Measurements from ENCODE around the gene CSRP3. TPM values are rescaled to one million over a fixed set of nuclear protein-coding genes. Genes with fewer than 3 reads are reported as not detected.

The CSRP3 gene
- total and polyA plus RNA-seq, 12 donors = 0.17 to 2.3 (median 0.32) TPM; not detected in 9

DNA sequence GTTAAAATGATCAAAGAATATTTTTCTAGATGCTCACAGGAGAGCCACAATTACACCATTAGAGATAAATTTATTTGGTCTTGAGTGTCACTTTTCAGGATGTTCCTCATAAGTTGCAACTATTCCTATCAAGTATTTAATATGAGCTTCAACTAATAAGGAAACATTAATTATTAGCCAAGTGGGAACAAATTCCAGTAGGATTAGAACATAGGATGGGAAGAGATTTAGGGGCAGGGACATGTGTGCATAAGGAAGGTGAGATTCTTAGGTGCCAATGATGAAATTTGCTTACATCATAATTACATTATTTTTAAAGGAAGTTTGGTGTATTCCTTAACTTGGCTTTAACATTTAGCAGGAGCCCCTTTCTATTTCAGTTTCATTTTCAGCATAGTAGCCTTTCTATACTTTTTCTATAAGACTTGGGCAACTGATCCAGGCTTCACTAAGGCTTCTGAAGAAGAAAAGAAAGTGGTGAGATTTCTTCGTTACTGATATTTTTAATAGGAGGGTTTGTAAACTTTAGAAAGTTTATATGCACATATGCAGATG lies 38.8 kb downstream of the CSRP3 start:
- TF ChIP-seq POLR2A (IDR thresholded peaks at IDR 0.05) = no peak
- TF ChIP-seq, protein P1, sequence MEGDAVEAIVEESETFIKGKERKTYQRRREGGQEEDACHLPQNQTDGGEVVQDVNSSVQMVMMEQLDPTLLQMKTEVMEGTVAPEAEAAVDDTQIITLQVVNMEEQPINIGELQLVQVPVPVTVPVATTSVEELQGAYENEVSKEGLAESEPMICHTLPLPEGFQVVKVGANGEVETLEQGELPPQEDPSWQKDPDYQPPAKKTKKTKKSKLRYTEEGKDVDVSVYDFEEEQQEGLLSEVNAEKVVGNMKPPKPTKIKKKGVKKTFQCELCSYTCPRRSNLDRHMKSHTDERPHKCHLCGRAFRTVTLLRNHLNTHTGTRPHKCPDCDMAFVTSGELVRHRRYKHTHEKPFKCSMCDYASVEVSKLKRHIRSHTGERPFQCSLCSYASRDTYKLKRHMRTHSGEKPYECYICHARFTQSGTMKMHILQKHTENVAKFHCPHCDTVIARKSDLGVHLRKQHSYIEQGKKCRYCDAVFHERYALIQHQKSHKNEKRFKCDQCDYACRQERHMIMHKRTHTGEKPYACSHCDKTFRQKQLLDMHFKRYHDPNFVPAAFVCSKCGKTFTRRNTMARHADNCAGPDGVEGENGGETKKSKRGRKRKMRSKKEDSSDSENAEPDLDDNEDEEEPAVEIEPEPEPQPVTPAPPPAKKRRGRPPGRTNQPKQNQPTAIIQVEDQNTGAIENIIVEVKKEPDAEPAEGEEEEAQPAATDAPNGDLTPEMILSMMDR (IDR thresholded peaks at IDR 0.05) = no peak
- Histone ChIP-seq H3K27ac (no peak overlapping the region), H3K36me3 (replicated peaks in 1 of 2) (no peaks in the 10 kb centered on the region), H3K4me1 (replicated peaks in 1 of 2) (no peaks in the 10 kb centered on the region), H3K27me3 (no peaks in the 10 kb centered on the region), H3K4me3 (no peak overlapping the region), H3K9me3 (replicated peaks in 1 of 3) (no peaks in the 10 kb centered on the region)
- DNase-seq = no peak
- WGBS, 4 donors = 90 to 95% (median 92%) methylated on average over 1 of the region's 1 CpG
- intact Hi-C loops (cut with DNase I) = no loop called here

DNA sequence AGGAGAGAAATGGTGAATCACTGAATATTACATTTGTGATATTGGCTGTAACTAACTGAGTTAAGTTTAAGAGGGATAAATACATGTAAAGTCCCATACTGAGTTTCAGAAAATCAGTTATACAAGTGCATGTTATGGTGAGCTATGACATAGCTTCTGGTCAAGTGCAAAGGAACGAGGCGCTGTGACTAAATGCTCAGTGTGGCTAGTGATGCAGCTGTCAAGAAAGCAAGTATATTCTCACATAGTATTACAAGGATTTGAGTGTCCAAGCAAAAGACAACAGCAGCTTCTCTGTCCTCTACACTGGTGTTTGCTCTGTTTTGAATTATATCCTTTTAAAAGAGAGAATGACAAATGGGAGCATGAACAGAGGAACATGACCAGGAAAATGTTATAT lies 40.1 kb downstream of the CSRP3 start:
- no peak for DNase-seq
- Histone ChIP-seq H3K36me3 (replicated peaks in 1 of 2) (no peaks in the 10 kb centered on the region), H3K4me3 (no peak overlapping the region), H3K27me3 (no peaks in the 10 kb centered on the region), H3K9me3 (replicated peaks in 1 of 3) (no peaks in the 10 kb centered on the region), H3K4me1 (replicated peaks in 1 of 2) (no peaks in the 10 kb centered on the region), H3K27ac (no peak overlapping the region)
- WGBS, 4 donors = 94 to 98% (median 96%) methylated on average over 2 of the region's 2 CpGs
- no peak for TF ChIP-seq POLR2A (IDR thresholded peaks at IDR 0.05)
- TF ChIP-seq, protein P1 (IDR thresholded peaks at IDR 0.05) = no peak
- intact Hi-C loops (cut with DNase I) = no loop called here

DNA sequence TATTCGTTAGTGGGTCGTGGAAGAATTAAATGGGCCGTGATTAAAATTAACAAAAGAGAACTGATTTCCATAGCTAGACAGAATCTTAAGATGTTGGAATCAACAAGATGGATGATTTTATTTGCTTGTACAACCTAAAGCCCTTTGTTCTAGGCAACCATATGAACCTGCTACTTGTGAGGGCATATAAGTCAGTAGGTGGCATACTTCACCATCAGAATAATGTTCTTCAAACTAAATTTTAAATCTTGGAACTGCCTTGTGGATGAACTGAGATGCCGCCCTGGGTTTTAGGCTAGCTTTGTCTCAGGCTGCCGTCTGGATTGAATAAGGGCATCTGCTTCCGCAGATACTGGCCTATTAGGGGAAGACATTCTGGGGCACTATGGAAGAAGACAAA lies 40.9 kb downstream of the CSRP3 start:
- no peaks in the 10 kb centered on the region for H3K36me3 ChIP-seq (replicated peaks in 1 of 2)

DNA sequence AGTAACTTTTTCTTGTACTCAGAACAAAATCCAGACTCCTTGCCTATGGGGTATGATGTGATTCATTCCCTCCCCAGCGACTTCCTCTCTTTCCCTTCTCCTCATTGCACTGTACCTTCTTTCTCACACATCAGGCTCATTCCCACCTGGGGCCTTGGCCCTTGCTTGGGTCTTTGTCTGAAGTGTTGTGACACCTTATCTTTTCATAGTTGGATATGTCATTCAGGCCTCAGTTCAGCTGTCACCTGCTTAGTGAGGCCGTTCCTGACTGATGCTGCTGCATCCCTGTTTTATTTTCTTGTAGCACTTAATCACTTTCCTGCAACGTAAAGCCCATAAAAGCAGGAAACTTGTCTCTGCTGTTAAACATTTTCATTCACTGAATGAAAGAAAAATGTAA lies 44.9 kb downstream of the CSRP3 start:
- Histone ChIP-seq H3K36me3 (replicated peaks in 1 of 2) (no peaks in the 10 kb centered on the region), H3K27ac (no peak overlapping the region), H3K4me3 (no peak overlapping the region), H3K9me3 (replicated peaks in 1 of 3) (no peaks in the 10 kb centered on the region), H3K4me1 (replicated peaks in 1 of 2) (no peaks in the 10 kb centered on the region), H3K27me3 (no peaks in the 10 kb centered on the region)
- WGBS, 4 donors = 61 to 91% (median 69%) methylated on average over 3 of the region's 3 CpGs
- intact Hi-C loops (cut with DNase I) = no loop called here
- no peak for DNase-seq
- TF ChIP-seq POLR2A (IDR thresholded peaks at IDR 0.05) = no peak
- TF ChIP-seq, protein P1 (IDR thresholded peaks at IDR 0.05) = no peak

More for the DNA sequence above, 40.9 kb downstream of the CSRP3 start:
- H3K4me3 ChIP-seq = no peak overlapping the region
- no peaks in the 10 kb centered on the region for H3K9me3 ChIP-seq (replicated peaks in 1 of 3)
- no peaks in the 10 kb centered on the region for H3K27me3 ChIP-seq
- no peak overlapping the region for H3K27ac ChIP-seq
- no peak for DNase-seq
- WGBS, 4 donors = 96 to 100% (median 97%) methylated on average over 6 of the region's 6 CpGs
- H3K4me1 ChIP-seq (replicated peaks in 1 of 2) = no peaks in the 10 kb centered on the region
- intact Hi-C loops (cut with DNase I) = no loop called here
- TF ChIP-seq, protein P1 (IDR thresholded peaks at IDR 0.05) = no peak
- no peak for TF ChIP-seq POLR2A (IDR thresholded peaks at IDR 0.05)

Data from adrenal gland (tissue), 12 donors.